A673 (cell line): ENCODE results near the gene FKBP11.

Experiments
- CTCF ChIP-seq: fragments of 300-800, 200-600 bp; sonication (generic); conservative IDR thresholded peaks from 2 replicates; pipeline ENCODE4 v1.5.1; 2017; ENCODE audit warnings: low read depth, mild to moderate bottlenecking, antibody characterized with exemption, low read length, moderate library complexity, mixed read lengths
- EZH2 ChIP-seq: fragments of 200-600 bp; sonication (generic); IDR thresholded peaks from 2 replicates; pipeline ENCODE4 v1.6.1; 2017; ENCODE audit warnings: borderline replicate concordance, low read depth, mild to moderate bottlenecking, mixed read lengths, antibody characterized with exemption, low read length; ENCODE audit not compliant: poor library complexity, severe bottlenecking

- TF ChIP-seq EZH2 (no peak), CTCF (no peak)
Measured at GRCh38 chr12:48969833-48970701, 44.8 kb upstream of the FKBP11 start.
